RWPE1 (cell line): ENCODE data around the gene C1QL2.

Source experiments
- CTCF ChIA-PET: fragments of 350-600 bp; sonication (Branson Sonifier 250); formaldehyde crosslinking; extraction: SDS; loops from one replicate; lab custom pipeline; 2021; lab: Yijun Ruan, JAX
- POLR2A ChIA-PET: fragments of 400-600 bp; formaldehyde crosslinking; extraction: SDS; loops from one replicate; lab custom pipeline; 2020; ENCODE audit warnings: antibody characterized with exemption; ENCODE audit not compliant: low non-redundant PET; lab: Yijun Ruan, JAX
- DNase-seq: peaks from one replicate; pipeline ENCODE4 v3.0.0; 2012; ENCODE audit warnings: low spot score
- H3K27ac ChIP-seq: fragments of 450-650 bp; 2 replicates; pipeline ENCODE4 v1.5.1; 2017
- CTCF ChIP-seq: fragments of 450-650 bp; conservative IDR thresholded peaks from 2 replicates; pipeline ENCODE4 v1.5.1; 2017; ENCODE audit warnings: low read depth, mild to moderate bottlenecking

C1QL2 gene

GRCh38 chr2:119114266-119114665 lies 44.3 kb downstream of the C1QL2 start:
- CTCF ChIA-PET: interaction anchor here (0.5 to 0.6 kb wide), 2 partner anchors 579 to 758 kb away, joined by 3 read pairs; no protein-coding TSS in a partner anchor
- POLR2A ChIA-PET: no interaction called here
- no peak for TF ChIP-seq CTCF
- DNase-seq: no peak
- H3K27ac ChIP-seq: no peak overlapping the region

- TF ChIP-seq CTCF: no peak
- POLR2A ChIA-PET: no interaction called here
- CTCF ChIA-PET: no interaction called here
- no peak overlapping the region for H3K27ac ChIP-seq
- DNase-seq: no peak
Observed at GRCh38 chr2:119113489-119113770, 45.1 kb downstream of the C1QL2 start.

- no peak for TF ChIP-seq CTCF
- ChIA-PET POLR2A (no interaction called here), CTCF (no interaction called here)
- no peak for DNase-seq
- H3K27ac ChIP-seq: no peak overlapping the region
Observed at GRCh38 chr2:119112770-119113488, 45.6 kb downstream of the C1QL2 start.

GRCh38 chr2:119112230-119112629 lies 46.3 kb downstream of the C1QL2 start:
- no peak for DNase-seq
- ChIA-PET CTCF (no interaction called here), POLR2A (no interaction called here)
- no peak for TF ChIP-seq CTCF
- H3K27ac ChIP-seq: no peak overlapping the region

GRCh38 chr2:119111115-119111975 lies 47.2 kb downstream of the C1QL2 start:
- POLR2A ChIA-PET: no interaction called here
- DNase-seq: no peak
- CTCF ChIA-PET: no interaction called here
- TF ChIP-seq CTCF: no peak
- no peak overlapping the region for H3K27ac ChIP-seq

- TF ChIP-seq CTCF: no peak
- DNase-seq: peak; percentile 46
- ChIA-PET POLR2A (no interaction called here), CTCF (no interaction called here)
- no peak overlapping the region for H3K27ac ChIP-seq
Observed at GRCh38 chr2:119109866-119110265, 48.7 kb downstream of the C1QL2 start.
